HG03064 (cell line): ENCODE data around the gene ARID3C.

Experiments used
- ATAC-seq: cut with Tn5 transposase; IDR thresholded peaks from one replicate; pipeline ENCODE4 v1.9.1; 2021; ENCODE audit warnings: low read depth; ENCODE audit not compliant: unreplicated experiment

Gene ARID3C

GRCh38 chr9:34633166-34633565 is 4.3 kb upstream of the ARID3C start:
- no peak for ATAC-seq

GRCh38 chr9:34630402-34631154 is 1.7 kb upstream of the ARID3C start:
- ATAC-seq, result no peak

GRCh38 chr9:34629491-34629808 is 584 bp upstream of the ARID3C start:
- no peak for ATAC-seq

- ATAC-seq, result no peak
Measured at GRCh38 chr9:34627716-34628655, 880 bp downstream of the ARID3C start.

GRCh38 chr9:34625186-34625486 is 3.7 kb downstream of the ARID3C start:
- ATAC-seq, result no peak

GRCh38 chr9:34624475-34625185 is 4.2 kb downstream of the ARID3C start:
- ATAC-seq, result no peak

- ATAC-seq, result no peak
Measured at GRCh38 chr9:34623374-34624235, 5.3 kb downstream of the ARID3C start.

- ATAC-seq, result peak; percentile 91
Measured at GRCh38 chr9:34620061-34620994, 8.5 kb downstream of the ARID3C start, which contains the start of gene DCTN3. DCTN3 (minus strand) TSS chr9:34620495; CDS start chr9:34620464, 31 bp downstream.

- no peak for ATAC-seq
Measured at GRCh38 chr9:34615132-34615531, 13.7 kb downstream of the ARID3C start.

GRCh38 chr9:34612788-34613390 is 16.0 kb downstream of the ARID3C start:
- no peak for ATAC-seq

GRCh38 chr9:34611811-34612787 is 16.8 kb downstream of the ARID3C start, which contains the start of gene RPP25L:
RPP25L (minus strand) TSS chr9:34612097; CDS start chr9:34611296, 801 bp downstream.
- peak; percentile 86 for ATAC-seq

GRCh38 chr9:34611251-34611810 is 17.5 kb downstream of the ARID3C start:
- ATAC-seq, result no peak

- no peak for ATAC-seq
Measured at GRCh38 chr9:34610434-34611206, 18.2 kb downstream of the ARID3C start.

- no peak for ATAC-seq
Measured at GRCh38 chr9:34607331-34607730, 21.5 kb downstream of the ARID3C start.

GRCh38 chr9:34606905-34607304 is 22.0 kb downstream of the ARID3C start:
- ATAC-seq, result no peak

- ATAC-seq, result no peak
Measured at GRCh38 chr9:34606190-34606589, 22.7 kb downstream of the ARID3C start.
